Measurements from ENCODE around the gene PAX3. TPM values are rescaled to one million over a fixed set of nuclear protein-coding genes. Genes with fewer than 3 reads are reported as not detected.

Gene PAX3
- total RNA-seq, 1 donor from 2014 or later: 0.19 TPM

DNA sequence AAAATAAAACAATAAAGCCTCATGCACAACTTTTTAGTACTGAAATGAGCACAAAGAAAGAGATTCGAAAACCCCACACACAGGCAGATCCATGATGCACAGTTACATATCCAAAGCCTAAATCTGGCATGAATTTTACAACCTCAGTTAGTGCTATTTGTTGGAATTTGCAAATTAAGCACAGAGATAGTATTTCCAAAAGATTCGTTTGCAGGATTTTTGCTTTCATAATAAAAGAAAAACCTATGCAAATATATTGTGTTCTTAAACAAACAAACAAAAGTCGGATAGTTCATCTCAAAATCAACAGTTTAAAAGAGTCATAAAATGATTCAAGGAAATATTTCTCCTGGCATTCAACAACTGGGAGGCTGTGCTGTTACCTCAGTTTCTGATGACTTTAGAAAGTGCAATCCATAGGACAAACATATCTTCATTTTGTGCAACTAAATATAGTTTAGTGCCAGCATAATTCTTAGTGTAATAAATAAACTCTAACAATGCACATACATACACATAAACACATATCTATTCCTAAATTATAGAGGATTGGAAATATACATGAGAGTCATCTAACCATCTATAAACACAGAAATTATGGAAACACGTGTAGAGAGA lies 10.8 kb downstream of the PAX3 start:
- no peak for DNase-seq (ENCODE audit: low spot score)
- intact Hi-C loops (cut with DNase I): no loop called here

DNA sequence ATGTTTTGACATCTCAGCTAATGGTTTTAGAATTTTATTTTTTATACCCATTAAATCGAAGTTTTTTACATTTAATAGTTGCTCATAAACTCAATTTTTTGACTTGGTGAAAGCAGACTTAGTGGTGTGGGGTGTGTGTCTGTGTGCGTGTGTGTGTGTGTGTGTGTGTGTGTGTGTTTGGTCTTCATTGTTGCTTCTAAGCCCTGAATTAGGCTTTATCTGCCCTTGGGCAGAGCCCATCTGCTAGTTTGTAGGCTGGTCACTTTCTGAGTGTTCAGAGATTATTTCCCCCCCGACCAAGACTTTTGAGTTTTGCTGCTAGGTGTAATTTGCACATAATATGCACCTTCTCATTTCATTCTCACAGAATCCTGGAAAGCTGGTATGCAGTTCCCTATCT lies 14.3 kb downstream of the PAX3 start:
- DNase-seq (ENCODE audit: low spot score): no peak
- intact Hi-C loops (cut with DNase I): no loop called here

DNA sequence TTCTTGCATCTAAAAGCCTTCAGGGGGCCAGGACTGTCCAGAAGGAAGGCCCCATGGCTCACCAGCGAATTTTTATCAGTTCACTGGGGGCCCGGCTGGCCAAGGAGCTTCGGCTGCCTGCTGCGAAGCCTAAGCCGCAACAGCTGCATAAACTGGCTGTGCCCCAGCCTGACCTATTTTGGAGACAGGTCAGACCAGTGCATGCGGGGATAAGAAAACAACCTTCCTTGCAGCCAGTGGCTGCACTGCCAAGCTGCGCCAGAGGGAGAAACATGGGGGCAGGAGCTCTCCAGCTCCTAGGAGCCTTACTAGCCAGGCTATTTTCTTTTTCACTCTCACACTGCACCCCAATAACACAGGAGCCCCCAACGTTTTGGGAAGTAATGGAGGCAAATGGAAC lies 15.2 kb downstream of the PAX3 start:
- DNase-seq (ENCODE audit: low spot score): no peak
- intact Hi-C loops (cut with DNase I): no loop called here

DNA sequence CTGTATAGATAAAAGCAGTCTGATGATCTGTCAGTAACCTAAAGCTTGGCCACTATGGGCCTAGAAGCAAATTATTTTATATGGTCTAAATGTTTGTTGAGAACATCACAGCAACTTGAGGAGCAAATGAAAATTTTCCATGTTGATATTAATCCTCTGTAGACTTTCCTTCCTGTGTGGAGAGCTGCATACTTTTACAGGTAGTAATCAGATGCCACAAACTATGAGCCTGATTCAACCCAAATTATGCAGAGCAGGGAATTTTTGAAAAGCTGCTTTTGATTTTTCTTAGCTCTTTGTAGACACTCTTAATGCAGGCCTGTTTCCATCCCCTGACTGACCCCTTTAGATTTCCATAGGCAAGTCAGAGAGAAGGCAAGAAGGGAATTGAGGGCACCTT lies 17.3 kb downstream of the PAX3 start:
- DNase-seq (ENCODE audit: low spot score): no peak
- intact Hi-C loops (cut with DNase I): no loop called here

DNA sequence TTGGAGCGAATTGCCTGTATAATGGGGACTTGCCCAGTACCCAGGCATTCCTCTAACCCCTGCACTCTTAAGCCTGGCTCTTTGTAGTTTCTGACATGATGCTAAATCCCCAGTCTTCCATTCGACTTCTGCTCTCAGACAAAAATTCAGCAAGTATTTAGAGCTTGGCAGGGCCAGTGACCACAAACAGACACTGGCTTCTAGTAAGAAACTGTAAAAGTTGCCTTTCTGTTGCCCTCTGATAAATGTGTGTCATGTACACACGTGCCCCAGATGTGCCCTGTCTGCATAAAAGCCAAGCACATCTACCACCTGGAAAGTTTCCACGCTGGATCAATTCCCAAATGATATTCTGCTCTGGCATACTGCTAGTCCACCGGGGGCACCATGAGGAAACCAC lies 18.0 kb downstream of the PAX3 start:
- intact Hi-C loops (cut with DNase I): no loop called here
- DNase-seq (ENCODE audit: low spot score): no peak

DNA sequence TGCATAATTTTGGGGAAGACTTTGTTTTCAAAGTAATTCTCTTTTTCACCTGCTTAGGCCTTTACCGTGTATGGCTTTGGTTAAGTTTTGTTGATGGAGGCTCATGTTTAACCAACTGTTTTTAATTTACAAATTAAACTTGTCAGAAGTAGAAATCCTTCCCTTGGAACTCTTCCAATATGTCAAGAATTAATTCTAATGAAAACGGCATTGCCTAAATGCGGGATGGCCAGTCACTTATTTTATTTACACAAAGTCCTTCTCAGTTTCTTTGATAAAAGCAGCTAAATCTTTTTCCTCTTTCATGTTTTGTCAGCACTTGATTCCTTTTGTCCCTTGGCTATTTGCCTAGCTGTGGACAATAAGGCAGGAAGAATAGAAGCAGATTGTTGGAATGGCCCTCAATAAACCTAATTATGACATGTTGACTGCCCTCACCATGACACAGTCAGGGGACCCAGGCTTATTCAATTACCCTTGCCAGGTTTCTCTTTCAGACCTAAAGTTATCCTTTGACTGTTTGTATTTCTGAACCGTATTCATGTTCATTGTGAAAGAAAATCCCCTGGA lies 26.3 kb downstream of the PAX3 start:
- intact Hi-C loops (cut with DNase I): no loop called here
- no peak for DNase-seq (ENCODE audit: low spot score)

DNA sequence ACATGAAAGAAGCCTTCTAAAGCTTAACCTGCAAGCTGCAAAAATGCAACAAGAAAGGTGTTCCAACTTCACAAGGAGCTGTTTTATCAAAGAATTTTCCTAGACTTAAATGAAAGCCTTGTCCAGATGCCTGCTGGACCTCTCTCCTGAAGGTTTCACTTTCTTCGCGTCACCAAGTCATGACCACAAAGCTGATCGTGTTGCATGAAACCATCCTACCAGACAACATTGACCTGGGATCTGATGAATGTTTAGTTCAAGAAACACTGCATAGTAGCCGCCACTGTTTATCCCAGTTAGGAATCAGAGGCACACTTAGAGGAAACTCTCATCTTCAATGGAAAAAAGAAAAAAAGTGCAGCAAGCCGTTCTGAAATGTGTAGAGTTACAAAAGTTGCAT lies 26.9 kb downstream of the PAX3 start:
- no peak for DNase-seq (ENCODE audit: low spot score)

DNA sequence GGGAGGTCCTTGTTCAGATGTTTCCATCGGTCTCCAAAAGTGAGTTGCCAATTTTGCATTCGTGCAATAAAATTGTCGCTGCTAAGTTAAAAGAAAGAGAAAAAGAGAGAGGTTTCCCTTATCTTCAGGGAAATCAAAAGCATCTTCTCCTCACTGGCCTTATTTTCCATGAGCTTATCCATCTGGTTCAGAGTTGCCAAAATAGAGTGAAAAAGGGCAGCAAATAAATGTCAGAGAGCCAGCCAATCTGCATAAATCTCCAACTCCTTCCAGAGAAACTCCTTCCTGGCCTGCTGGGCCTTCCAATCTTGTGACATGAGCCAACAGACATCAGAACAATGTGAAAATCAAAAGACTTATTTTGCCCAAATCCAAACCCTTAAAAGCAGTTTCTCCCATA lies 28.4 kb downstream of the PAX3 start:
- no peak for DNase-seq (ENCODE audit: low spot score)
- intact Hi-C loops (cut with DNase I): no loop called here

More for the DNA sequence above, 26.9 kb downstream of the PAX3 start:
- intact Hi-C loops (cut with DNase I): no loop called here

DNA sequence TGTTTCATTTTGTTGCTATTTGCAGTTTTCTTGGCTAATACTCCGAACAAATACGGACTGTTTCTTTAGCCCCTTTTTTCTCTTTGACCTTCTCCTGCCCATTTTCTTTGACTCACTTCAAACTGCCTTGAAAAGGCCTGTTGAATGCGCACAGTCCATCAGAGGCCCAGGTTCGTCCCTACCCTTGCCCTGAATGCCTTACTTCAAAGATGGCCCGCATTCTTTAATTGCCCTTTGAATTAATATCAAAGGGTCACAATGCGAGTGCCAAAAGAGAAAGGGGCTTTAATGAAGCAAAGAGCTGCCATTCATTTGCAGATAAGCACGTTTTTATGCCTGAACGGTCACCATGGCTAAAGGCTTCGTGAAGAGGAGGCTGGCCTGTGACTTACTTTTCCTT lies 29.7 kb downstream of the PAX3 start:
- DNase-seq (ENCODE audit: low spot score): no peak
- intact Hi-C loops (cut with DNase I): no loop called here

DNA sequence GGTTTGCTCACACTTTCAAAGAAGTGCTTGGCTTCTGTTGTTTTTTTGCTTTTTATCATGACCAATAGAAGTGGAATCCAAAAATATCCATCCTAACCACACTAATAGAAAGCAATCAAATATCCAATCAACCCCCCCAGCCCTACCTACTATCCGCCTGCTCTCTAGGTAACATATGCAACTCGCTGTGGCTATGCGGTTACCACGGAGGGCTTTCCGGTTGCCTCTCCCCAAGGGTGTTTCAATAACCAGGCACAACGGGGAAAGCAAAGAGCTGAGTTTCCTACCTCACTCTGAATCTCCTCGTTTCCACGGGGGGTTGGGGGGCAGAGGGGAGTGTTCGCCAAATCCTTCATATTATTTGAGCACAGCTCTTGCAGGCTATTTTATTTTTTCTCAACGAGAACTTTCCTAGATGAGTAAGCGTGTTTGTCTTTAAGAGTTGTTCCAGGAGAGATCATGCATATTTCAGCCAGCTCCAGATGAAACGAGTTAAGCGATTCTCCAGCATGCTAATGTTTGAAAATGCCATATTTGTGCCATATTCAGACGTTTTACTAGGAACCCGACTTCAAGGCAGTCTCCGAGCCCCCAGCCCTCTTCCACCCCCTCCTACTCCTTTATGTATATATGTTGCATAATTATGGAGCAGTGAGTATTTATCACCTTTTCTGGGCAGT lies 30.3 kb downstream of the PAX3 start:
- intact Hi-C loops (cut with DNase I): no loop called here
- no peak for DNase-seq (ENCODE audit: low spot score)

DNA sequence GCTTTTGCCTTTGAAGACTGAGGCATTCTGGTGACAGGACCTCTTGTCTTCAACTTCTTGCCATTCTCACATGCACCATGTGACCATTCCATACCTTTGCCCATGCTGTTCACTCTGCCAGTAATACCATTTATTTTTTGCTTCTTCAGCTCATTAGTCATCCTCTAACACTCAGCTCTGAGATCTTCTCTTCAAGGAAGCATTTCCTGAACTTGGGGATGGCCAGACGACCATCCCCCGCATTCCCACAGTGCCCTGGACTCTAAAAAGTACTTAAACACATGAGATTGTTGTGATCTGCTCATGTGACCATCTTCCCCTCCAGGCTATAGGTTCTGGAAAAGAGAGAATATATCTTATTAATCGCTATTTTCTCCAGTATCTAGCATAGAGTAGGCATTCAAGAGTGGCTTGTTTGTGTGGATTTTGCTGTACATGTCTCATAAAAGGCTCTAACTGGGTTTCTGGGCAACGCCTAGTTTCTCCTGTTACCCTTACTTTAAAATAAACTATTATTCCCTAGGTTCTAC lies 33.9 kb downstream of the PAX3 start:
- intact Hi-C loops (cut with DNase I): no loop called here
- no peak for DNase-seq (ENCODE audit: low spot score)

DNA sequence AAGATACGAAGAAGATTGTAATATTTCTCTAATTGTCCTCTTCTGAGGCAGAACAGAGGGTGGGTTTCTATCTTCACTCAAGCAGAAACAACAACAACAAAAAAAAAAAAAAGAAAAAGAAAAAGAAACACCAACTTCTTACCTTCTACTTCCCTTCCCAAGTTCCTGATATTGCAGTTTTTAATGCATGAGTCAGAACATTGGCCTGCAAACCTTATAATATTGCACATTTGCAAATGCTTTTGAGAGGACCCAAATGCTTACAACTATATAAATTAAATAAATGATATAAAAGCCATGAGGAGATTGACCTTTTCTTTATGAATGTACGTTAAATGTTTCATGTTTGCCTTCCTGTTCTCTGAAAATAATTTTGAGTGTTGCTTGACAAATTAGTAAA lies 37.3 kb downstream of the PAX3 start:
- intact Hi-C loops (cut with DNase I): no loop called here
- DNase-seq (ENCODE audit: low spot score): no peak

DNA sequence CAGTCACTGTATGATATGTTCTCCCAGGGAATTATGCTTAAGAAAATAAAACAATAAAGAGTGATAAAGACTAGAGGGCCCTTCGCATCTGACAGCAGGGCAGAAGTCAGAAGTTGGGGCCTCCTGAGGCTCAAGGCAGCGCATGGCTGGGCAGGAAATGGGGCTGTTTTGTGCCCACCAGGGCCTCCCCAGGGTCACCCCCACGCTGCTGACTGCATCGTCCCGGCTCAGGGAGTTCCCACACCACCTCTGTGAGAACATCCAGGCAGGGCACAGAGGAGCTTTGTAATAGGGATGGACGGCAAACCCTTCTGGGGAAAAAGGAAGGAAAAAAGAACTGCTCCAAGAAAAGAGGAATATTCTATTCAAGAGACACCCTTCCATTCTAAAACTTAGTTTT lies 41.2 kb downstream of the PAX3 start:
- DNase-seq (ENCODE audit: low spot score): no peak
- intact Hi-C loops (cut with DNase I): no loop called here

DNA sequence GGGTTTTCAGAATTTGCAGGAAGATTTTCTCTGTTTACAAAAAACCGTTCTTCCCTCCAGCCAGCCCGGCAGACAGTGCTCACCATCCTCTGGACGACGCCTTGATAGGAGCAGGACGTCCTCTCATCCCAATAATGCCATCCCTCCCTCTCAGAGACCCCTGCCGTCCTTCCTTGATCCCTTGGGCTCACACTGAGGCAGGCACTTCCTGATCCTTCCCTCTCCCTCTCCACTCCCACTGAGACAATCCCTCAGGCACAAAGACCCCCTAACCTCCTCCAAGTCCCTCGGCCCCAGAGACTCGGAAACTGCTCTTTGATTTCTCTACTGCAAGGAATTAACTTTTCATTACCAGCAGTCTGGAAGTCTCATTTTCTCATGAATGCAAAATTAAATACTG lies 42.5 kb downstream of the PAX3 start:
- intact Hi-C loops (cut with DNase I): no loop called here
- no peak for DNase-seq (ENCODE audit: low spot score)

DNA sequence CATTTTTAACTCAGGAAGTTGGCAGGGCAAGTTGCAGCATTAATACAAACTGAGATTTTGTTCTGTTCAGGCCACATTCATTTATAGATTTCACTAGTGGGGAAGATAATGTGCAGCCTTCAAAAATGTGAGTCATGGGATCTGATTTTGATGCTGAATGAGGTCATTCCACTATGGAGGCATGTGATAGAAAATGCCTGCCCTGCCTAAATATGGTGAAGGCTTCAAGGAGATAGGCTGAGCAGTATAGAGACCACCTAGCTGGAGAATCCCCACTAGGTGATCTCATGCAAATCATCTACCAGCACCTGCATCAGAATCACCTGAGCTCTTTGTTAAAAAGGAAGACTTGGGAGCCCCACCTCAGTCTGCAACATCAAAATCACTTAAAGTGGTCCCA lies 43.7 kb downstream of the PAX3 start:
- no peak for DNase-seq (ENCODE audit: low spot score)
- intact Hi-C loops (cut with DNase I): no loop called here

DNA sequence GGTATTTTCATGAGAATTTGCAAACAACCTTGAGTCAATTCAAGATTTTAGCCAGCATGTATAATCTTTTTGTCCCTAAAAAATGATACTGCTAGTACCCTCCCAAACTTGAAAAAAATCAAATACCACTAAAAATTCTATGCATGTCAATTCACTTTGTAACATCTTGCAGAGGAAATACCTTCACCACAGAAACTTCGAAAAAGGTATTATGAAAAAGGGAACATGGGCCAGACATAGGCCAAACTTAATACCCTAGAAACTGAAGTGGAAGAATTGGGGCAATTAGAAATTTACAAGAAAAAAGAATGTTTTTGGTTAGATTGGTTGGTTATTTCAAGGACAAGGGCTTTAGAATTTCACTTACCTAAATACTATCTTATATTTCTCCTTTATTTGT lies 48.5 kb downstream of the PAX3 start:
- intact Hi-C loops (cut with DNase I): no loop called here
- DNase-seq (ENCODE audit: low spot score): no peak

DNA sequence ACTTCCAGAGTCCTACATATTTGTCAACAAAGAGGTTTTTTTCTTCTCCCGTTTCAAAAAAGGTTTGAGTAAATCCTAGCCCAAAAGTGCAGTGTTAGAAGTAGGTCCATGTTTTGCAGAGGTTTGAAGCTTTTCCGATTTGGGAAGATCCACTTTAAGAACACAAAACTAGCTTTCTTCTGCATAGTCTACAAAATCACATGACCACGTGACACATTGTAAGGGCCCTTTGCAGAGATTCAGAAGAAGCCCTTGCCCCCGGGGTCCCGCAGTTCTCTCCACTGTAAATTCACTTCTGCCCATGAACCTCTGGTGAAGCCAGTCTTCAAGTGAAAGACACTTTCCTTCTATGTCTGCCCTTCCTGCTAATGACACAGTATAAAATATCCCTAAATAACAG lies 49.4 kb downstream of the PAX3 start:
- intact Hi-C loops (cut with DNase I): no loop called here

DNA sequence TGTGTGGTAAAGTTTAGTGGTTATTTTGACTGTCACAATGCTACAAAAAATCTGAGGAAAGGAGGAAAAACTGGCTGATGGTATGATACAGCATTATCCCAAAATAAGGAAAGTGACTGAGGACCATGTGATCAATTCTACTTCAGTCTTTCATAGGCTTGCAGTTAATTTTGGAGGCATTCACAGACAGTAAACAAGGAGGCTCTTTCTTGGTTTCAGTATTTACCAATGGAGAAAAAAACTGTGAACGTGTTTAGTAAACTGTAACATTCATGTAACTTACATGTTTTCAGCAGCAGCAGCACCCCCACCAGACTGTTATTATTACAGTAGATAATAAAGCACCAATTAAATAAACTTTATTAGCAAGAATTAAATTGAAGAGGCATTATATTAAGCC lies 50.0 kb downstream of the PAX3 start:
- DNase-seq (ENCODE audit: low spot score): no peak
- intact Hi-C loops (cut with DNase I): no loop called here

More for the DNA sequence above, 49.4 kb downstream of the PAX3 start:
- DNase-seq (ENCODE audit: low spot score): no peak

DNA sequence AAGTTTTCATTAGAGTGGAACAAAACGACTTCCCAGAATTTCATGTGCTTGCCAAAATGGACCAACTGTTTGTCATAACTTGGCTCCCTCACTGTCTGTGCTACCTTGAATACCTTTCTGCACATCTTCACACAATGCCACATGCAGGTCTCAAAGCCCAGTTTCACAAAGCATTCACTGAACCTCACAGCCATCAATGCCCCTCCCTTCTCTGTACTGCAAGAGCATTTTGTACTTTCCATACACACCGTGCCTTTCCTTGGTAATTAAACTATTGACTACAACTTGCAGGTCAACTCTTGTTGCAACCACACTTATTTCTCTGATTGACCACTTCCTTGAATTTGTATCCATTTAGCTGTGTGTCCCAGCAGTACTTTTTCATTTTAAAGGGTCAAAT lies 50.5 kb downstream of the PAX3 start:
- DNase-seq (ENCODE audit: low spot score): no peak
- intact Hi-C loops (cut with DNase I): no loop called here

DNA sequence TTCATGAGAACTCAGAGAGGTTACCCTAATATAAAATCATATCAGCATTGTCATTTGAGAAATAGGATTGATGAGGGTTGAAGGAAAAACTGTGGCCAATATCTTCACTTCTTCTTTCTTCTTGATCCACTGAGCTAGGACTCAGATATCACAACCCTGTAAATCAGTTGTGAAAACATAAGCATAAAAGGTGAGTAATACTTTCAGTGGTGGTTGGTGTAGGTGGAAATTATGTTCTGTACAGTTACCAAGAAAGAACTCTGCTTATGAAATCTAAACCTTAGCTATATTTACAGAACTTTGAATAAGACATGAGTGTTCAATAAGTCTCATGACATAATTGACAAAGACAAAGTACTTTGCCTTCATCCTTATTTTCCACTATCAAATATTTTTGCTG lies 56.3 kb downstream of the PAX3 start:
- DNase-seq (ENCODE audit: low spot score): no peak
- intact Hi-C loops (cut with DNase I): no loop called here

DNA sequence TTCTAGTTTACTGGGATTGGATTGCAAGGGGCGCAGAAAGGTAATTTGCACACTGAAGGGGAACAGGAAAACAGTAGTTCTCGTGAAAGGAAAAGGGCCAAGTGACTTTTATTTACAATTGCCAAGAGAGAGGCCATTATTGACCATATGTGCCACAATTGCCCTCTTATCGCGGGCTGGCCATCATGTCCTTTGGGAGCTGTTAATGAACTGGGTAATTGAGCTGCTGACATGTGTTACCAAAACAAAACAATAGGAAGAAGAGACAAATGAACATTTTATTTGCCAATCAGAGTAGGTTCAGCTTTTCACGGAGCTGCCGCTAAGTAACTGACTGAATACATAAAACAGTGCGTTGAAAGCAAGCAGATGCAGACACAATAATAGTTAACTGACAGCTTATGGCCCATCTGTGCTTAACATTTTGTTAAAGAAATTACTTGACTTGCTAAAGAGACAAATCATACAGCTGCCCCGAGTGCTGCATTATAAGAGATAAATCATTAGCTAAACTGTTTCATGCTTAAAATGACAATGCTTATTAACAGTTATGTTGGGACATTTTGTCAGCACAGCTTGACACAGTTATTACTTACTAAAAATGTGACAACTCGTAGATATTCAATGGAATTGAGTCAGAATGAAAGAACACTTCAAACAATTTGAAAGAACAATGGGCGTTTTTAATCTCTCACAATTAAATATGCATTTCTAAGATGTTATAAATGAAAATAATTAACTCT lies 57.5 kb downstream of the PAX3 start:
- intact Hi-C loops (cut with DNase I): no loop called here
- DNase-seq (ENCODE audit: low spot score): no peak
